Skeletal muscle satellite cell (primary cell): Measurements from ENCODE around the gene SSNA1.

Source experiments
- H3K27me3 ChIP-seq: 2 replicates; pipeline ENCODE4 v1.7.0; 2013; ENCODE audit warnings: low read length; ENCODE audit not compliant: control insufficient read depth, insufficient read depth
- H3K36me3 ChIP-seq: 2 replicates; pipeline ENCODE4 v1.7.0; 2013; ENCODE audit warnings: mild to moderate bottlenecking, control low read depth, low read length; ENCODE audit not compliant: insufficient read depth
- H3K4me1 ChIP-seq: 2 replicates; pipeline ENCODE4 v1.7.0; 2013; ENCODE audit warnings: low read length; ENCODE audit not compliant: control insufficient read depth, insufficient read depth
- H3K4me2 ChIP-seq: 2 replicates; pipeline ENCODE4 v1.7.0; 2013; ENCODE audit warnings: mild to moderate bottlenecking, low read length
- H3K4me3 ChIP-seq: 2 replicates; pipeline ENCODE4 v1.7.0; 2013; ENCODE audit warnings: low read length
- H3K9ac ChIP-seq: 2 replicates; pipeline ENCODE4 v1.7.0; 2013; ENCODE audit warnings: mild to moderate bottlenecking, low read depth, low read length, moderate library complexity
- H3K9me3 ChIP-seq: replicated peaks from 2 replicates; pipeline ENCODE4 v1.7.0; 2013; ENCODE audit warnings: mild to moderate bottlenecking, control low read depth, low read length

SSNA1 gene

DNA sequence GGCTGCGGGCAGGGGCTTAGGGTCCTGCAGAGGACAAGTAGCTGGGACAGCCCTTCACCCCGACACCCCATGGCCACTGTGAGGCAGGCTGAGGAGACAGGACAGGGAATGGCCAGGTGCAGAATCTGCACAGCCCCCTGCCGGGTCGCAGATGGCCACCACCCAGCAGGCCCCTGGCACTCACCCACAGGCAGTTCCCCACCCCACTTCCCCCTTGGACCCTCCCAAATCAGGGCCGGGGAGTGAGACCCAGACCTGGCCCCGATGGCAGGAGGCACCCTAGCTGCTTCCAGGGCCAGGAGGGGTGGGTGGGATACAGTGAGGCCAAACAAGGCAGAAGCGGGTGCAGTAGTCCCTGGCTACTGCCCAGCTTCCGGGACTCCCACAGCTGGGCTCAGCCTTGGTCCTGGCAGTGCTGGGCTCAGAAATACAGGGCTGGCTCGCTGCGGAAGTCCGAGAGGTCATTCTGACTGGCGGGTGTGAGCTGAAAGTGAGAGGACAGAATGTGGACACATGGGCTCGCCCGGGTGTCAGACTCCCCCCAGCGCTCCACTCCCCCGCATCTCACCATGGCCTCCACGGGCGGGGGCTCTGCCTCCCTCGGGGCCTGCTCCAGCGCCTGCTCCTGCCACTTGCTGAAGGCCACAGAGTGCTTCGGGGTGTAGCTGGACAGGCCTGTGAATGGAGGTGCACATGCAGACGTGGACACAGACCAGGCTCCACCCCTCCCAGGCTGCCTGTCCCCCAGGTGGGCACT is 3.4 kb downstream of the SSNA1 start:
- Histone ChIP-seq H3K4me1 (peaks cover 20% of the 10 kb centered on the region), H3K4me2 (no peak overlapping the region), H3K4me3 (no peak overlapping the region), H3K9me3 (no peaks in the 10 kb centered on the region), H3K36me3 (peaks cover 27% of the 10 kb centered on the region), H3K27me3 (no peaks in the 10 kb centered on the region), H3K9ac (no peak overlapping the region)

DNA sequence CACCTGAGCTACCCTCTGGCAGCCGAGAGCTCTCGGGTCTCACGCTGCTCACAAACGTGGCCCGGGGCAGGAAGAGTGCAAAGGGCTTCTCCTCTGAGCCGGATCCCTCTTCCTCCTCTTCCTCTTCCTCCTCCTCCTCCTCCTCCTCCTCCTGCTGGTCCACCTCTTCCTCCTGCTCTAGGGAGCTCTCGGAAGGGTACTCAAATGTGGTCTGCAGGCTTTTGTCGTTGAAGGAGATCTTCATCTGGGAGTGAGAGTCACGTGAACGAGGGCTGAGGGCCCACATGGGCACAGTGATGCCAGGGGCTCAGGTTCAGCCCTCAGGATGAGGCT is 3.9 kb downstream of the SSNA1 start:
- Histone ChIP-seq H3K9ac (no peak overlapping the region), H3K9me3 (no peaks in the 10 kb centered on the region), H3K4me2 (no peak overlapping the region), H3K27me3 (no peaks in the 10 kb centered on the region), H3K4me1 (peaks cover 14% of the 10 kb centered on the region), H3K36me3 (peaks cover 27% of the 10 kb centered on the region), H3K4me3 (no peak overlapping the region)

DNA sequence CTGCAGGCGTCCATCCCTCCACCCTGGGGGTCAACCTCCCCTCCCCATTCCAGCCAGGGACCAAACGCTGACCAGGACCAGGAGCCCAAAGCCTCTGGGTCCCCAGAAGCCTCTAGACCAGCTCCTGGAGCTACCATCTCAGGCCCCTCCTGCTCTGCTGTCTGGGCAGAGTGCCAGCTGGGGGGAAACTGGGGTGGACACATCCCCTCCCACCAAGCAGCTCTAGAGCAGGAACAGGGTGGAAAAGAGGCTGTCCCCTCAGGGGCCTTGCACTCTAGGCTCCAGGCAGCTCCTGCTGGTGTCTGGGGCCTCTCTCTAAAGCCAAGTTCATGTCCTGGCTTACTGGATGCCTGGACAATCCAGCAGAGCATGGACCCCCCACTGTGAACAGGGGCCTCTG is 4.4 kb downstream of the SSNA1 start:
- H3K36me3 ChIP-seq: peaks cover 27% of the 10 kb centered on the region
- H3K4me3 ChIP-seq: no peak overlapping the region
- H3K4me1 ChIP-seq: peaks cover 14% of the 10 kb centered on the region
- H3K9ac ChIP-seq: no peak overlapping the region
- H3K9me3 ChIP-seq: no peaks in the 10 kb centered on the region
- no peak overlapping the region for H3K4me2 ChIP-seq
- no peaks in the 10 kb centered on the region for H3K27me3 ChIP-seq

DNA sequence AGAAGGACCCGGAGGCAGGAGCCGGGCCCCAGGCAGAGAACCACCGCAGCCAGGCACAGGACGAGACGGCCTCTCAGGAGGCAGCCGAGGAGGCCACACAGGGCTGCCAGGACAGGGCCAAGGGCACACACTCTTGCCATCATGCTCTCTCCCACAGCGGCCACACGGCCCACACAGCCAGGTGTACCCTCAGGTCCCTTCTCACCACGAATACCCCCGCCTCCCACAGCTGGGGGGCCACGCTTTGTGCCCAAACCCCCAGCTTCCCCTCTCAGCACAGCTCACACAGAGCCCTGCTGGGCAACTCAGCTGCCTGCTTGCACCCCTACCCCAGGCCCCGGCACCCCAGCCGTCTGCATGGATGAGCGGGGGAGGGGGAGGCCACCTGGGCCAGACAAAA is 5.3 kb downstream of the SSNA1 start:
- peaks cover 27% of the 10 kb centered on the region for H3K36me3 ChIP-seq
- no peaks in the 10 kb centered on the region for H3K9me3 ChIP-seq
- H3K4me1 ChIP-seq: peaks cover 23% of the 10 kb centered on the region
- no peak overlapping the region for H3K4me3 ChIP-seq
- H3K9ac ChIP-seq: no peak overlapping the region
- H3K4me2 ChIP-seq: no peak overlapping the region
- H3K27me3 ChIP-seq: no peaks in the 10 kb centered on the region

DNA sequence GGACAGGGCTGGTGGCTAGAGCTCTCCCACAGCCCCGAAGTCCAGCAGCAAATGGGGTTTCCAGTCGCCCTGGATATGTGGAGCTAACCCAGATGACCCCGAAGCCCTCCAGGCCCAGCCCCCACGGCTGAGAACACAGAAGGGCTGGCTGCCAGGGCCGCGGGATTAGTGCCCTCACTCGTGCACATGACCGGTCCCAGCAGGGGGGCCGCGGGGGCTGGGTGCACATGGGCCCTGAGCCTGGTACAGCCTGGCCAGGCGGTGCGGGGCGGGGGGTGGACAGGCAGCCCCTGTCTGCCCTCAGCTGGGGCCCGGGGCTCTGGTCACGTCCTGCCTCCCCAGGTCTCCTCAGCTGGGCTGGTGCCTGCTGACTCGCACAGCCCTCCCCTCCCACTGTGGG is 5.9 kb downstream of the SSNA1 start:
- Histone ChIP-seq H3K4me2 (no peak overlapping the region), H3K4me1 (peaks cover 28% of the 10 kb centered on the region), H3K27me3 (no peaks in the 10 kb centered on the region), H3K9me3 (no peaks in the 10 kb centered on the region), H3K36me3 (peaks cover 27% of the 10 kb centered on the region), H3K9ac (no peak overlapping the region), H3K4me3 (no peak overlapping the region)

DNA sequence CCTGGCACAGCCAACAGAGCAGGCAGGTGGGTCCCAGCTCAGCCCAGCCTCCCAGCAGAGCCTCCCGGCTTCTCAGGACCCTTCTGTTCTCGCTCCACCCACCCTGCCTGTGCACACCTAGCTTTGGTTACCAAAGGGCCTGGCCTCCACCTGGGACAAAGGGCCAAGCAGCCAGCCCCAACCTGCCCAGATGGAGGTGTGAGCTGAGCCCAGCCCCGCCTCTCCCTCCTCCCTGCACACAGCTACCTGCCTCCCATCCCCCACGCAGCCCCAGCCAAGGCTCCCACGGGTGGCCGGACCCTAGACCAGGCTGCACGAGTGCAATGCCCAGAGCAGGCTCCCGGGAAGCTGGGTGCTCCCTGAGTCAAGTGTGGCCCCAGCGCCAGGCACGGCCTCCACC is 6.4 kb downstream of the SSNA1 start:
- Histone ChIP-seq H3K27me3 (no peaks in the 10 kb centered on the region), H3K4me2 (no peak overlapping the region), H3K9ac (no peak overlapping the region), H3K4me1 (peaks cover 26% of the 10 kb centered on the region), H3K4me3 (no peak overlapping the region), H3K9me3 (no peaks in the 10 kb centered on the region), H3K36me3 (peaks cover 25% of the 10 kb centered on the region)

DNA sequence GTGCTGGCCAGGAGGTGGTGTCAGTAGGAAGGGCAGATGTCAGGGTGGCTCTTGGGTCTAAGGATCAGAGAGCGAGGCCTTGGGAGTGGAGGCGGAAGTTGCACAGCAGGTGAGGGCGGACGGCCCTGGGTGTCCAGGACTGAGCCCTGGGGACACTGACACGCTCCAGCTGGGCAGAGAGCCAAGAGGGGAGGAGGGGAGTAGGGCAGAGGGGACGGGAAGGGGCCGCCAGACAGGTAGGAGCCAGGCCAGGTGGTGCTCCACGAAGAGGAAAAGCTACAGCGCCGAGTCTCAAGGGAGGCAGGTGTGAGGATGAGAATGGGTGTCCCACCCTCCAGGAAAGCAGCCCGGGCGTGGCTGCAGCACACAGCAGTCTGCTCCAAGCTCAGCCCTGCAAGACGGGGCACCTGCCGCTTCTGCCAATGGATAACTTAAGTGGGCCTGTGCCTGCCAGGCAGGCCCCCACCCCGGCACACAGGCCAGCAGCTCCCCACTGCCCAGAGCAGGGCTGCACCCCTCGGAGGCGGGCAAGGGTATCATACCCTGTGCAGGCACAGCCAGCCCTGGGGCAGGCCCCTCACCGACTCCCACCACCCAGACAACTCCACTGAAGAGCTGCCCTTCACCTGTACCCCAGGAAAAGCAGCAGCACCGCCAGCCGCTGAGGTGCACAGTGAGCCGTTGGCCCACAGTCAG is 7.2 kb downstream of the SSNA1 start:
- Histone ChIP-seq H3K4me2 (no peak overlapping the region), H3K4me3 (no peak overlapping the region), H3K27me3 (no peaks in the 10 kb centered on the region), H3K9ac (no peak overlapping the region), H3K9me3 (no peaks in the 10 kb centered on the region), H3K36me3 (peaks cover 18% of the 10 kb centered on the region), H3K4me1 (peaks cover 22% of the 10 kb centered on the region)

DNA sequence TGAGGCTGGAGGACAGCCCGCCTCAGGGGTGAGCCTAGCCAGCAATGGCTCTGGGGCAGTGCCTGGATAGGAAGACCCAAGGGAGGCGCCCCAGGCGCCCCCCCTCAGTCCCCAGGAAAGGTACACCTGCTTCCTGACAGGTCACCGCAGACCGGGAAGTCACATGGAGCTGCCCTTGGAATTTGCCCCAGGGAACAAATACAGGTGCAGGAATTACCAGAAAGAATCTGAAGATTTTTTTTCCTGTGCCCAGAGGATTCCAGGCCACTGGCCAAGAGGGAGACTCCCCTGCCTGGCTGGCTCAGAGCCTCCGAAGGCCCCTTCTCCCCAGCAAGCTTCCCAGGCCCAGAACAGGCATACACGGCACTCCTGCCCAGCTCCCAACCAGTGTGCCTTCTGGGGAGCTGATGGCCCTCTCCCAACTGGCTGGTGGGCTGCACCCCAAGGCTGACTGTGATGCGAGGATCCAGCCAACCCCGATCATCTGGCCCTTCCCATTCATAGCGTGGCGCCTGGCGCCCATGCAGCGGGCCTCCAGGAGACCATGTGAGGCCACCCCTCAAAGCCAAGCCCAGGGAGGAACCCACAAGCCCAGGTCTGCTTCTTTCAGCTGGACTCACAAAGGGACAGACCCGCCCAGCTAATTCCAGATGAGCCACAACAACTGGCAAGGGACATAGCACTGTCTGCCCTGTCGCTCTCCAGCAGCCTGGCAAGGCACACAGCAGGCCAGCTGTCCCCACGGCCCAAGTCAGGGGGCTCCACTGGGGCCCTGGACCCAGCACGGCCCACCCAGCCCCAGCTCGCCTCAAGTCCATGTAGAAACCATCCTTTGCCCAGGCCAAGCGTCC is 9.8 kb downstream of the SSNA1 start:
- Histone ChIP-seq H3K27me3 (no peaks in the 10 kb centered on the region), H3K9ac (peak overlapping the region; percentile 11), H3K4me3 (peak overlapping the region; percentile 84), H3K4me1 (peaks cover 30% of the 10 kb centered on the region), H3K9me3 (no peaks in the 10 kb centered on the region), H3K36me3 (no peaks in the 10 kb centered on the region), H3K4me2 (peak overlapping the region; percentile 83)

DNA sequence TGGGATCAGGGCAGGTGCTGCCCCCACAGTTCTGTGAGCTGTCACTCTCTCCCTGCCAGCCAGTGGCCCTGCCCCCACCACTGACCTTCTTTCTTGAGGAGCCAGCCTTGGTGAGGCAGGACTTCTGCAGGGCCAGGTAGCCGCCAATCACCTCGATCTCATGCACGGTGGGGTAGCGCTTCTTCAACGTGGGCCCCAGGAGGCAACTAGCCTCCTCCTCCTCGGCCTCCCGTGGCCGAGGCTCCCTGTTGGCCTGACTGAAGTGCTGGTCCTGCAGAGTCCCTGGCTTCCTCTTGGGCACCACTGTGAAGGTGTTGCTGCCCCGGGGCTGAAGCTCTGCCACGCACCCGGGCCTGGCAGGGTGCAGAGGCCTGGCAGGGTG is 10.4 kb downstream of the SSNA1 start:
- peaks cover 32% of the 10 kb centered on the region for H3K4me1 ChIP-seq
- H3K27me3 ChIP-seq: no peaks in the 10 kb centered on the region
- H3K36me3 ChIP-seq: no peaks in the 10 kb centered on the region
- H3K9ac ChIP-seq: peak overlapping the region; percentile 44
- no peaks in the 10 kb centered on the region for H3K9me3 ChIP-seq
- peak overlapping the region; percentile 84 for H3K4me3 ChIP-seq
- peak overlapping the region; percentile 83 for H3K4me2 ChIP-seq

DNA sequence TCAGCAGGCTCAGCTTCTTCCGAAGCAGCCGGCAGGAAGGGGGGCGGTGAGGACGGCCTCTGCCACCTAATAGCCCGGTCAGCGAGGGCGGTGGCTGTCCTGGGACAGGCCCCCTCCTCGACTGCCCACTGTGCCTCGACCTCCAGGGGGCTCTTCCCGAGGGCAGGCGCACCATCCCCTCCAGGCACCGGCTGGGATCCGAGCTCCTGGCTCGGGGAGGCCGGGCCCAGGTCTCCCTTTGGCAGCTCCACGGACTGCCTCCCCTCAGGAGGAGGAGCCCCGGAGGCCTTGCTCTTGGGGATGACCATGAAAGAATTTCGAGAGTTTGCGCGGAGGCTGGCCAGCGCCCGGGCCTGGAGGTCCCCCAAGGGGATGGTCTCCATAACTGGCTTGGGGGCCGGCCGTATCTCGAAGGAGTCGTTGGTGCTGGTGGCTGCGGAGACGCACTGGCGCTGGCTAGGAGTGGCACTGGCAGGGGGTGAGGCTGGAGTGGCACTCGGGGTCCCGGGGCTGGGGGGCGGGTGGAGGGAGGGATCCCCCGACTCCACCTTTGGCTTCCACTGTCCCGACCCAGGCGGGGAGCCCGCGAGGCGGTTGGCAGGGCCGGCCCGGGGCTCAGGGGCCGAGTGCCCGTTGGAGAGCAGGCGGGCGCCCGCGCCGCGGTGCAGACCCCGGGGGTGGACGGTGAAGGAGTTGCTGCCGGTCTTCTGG is 11.1 kb downstream of the SSNA1 start:
- Histone ChIP-seq H3K27me3 (no peaks in the 10 kb centered on the region), H3K4me2 (peak overlapping the region; percentile 83), H3K9ac (peak overlapping the region; percentile 44), H3K4me3 (peak overlapping the region; percentile 84), H3K9me3 (no peaks in the 10 kb centered on the region), H3K36me3 (no peaks in the 10 kb centered on the region), H3K4me1 (peaks cover 38% of the 10 kb centered on the region)
